Esophagus squamous epithelium (tissue), 5 donors: ENCODE data around the gene NEDD4L. TPM values are rescaled to one million over a fixed set of nuclear protein-coding genes. Genes with fewer than 3 reads are reported as not detected.

Experiments
- DNase-seq: peaks from one replicate; lab custom pipeline; 2025; lab: John Stamatoyannopoulos, UW
- H3K27ac ChIP-seq, 4 donors: fragments of 200-600 bp; sonication (generic); one replicate each; pipeline ENCODE4 v1.5.1; 2016 to 2019; ENCODE audit warnings: mild to moderate bottlenecking in 1 of 4
- H3K27me3 ChIP-seq, 4 donors: fragments of 200-600 bp; sonication (generic); 1 replicate in 3 of 4; 2 replicates in 1 of 4; pipeline versions ENCODE4 v1.5.1 to v1.6.0; 2017 to 2021; ENCODE audit warnings: antibody characterized with exemption in 1 of 4
- H3K36me3 ChIP-seq, 3 donors: fragments of 200-600 bp; sonication (generic); one replicate each; pipeline ENCODE4 v1.5.1; 2016 to 2019
- H3K4me1 ChIP-seq, 3 donors: fragments of 200-600 bp; sonication (generic); one replicate each; pipeline ENCODE4 v1.5.1; 2017 to 2019
- H3K4me3 ChIP-seq, 4 donors: fragments of 200-600 bp; sonication (generic); 1 replicate in 3 of 4; 2 replicates in 1 of 4; pipeline ENCODE4 v1.5.1; 2016 to 2019; ENCODE audit warnings: mild to moderate bottlenecking in 2 of 4, moderate library complexity in 1 of 4
- H3K9me3 ChIP-seq, 3 donors: fragments of 200-600 bp; sonication (generic); one replicate each; pipeline ENCODE4 v1.5.1; 2016 to 2019
- POLR2A ChIP-seq, 4 donors: fragments of 450-650 bp; IDR thresholded peaks; one replicate each; pipeline ENCODE4 v1.6.1; 2017; ENCODE audit warnings: antibody characterized with exemption in 4 of 4, mild to moderate bottlenecking in 4 of 4, moderate library complexity in 3 of 4
- WGBS, 2 donors: methylation state at CpG; one replicate each; pipeline ENCODE4 v1.1.5; 2018; 5-methylcytosine and 5-hydroxymethylcytosine counted together
- intact Hi-C: fragments of 100-400 bp; cut with DNase I; formaldehyde crosslinking; loops from one replicate; pipeline ENCODE4 v1.15.0; 2022
- total RNA-seq, 4 donors: library from RNA; depleted of rRNA; stranded (reverse); fragments of >200 nt; gene quantifications; one replicate each; pipeline ENCODE4 v1.1.0, GENCODE V29; 2016
- TF ChIP-seq, protein P1 (sequence below), 6 experiments: fragments of 450-650 bp in 4 of 6; fragments of 200-600 bp in 2 of 6; sonication (generic) in 2 of 6; IDR thresholded peaks; one replicate each; pipeline ENCODE4 v1.5.1; 2016 to 2019; ENCODE audit warnings: antibody characterized with exemption in 6 of 6, mild to moderate bottlenecking in 4 of 6, moderate library complexity in 4 of 6
- donor health status: DM: yes; HTN: yes; CAD: no.

NEDD4L gene
- total RNA-seq, 4 donors from 2014 or later: 17.0 to 27.6 (median 21.9) TPM

DNA sequence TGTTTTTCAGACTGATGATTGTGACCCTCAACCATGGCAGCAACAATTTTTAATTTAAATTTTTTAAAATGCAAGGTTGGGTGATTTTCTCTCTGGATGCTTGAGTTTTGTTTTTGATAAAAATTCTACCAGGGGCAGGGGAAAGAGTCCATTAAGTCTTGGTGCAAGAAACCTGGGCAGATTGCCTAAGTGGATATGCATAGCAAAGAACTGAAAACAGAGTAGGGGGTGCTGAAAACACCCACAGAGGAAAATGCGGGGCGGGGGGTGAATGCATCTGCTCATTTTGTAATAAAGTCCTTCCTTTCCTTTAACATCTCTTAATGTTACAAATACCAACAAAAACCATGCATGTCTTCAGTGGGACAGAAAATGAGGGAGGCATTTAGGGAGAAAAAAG lies 138.0 kb downstream of the NEDD4L start:
- H3K27me3 ChIP-seq: no peaks in the 10 kb centered on the region
- no peak overlapping the region for H3K4me3 ChIP-seq
- intact Hi-C loops: loop anchor here (10.0 kb wide), 1 partner anchor 143 kb away; no protein-coding TSS in a partner anchor
- peaks cover 5 to 29% (median 5%) of the 10 kb centered on the region in 3 donors for H3K4me1 ChIP-seq
- TF ChIP-seq, protein P1, sequence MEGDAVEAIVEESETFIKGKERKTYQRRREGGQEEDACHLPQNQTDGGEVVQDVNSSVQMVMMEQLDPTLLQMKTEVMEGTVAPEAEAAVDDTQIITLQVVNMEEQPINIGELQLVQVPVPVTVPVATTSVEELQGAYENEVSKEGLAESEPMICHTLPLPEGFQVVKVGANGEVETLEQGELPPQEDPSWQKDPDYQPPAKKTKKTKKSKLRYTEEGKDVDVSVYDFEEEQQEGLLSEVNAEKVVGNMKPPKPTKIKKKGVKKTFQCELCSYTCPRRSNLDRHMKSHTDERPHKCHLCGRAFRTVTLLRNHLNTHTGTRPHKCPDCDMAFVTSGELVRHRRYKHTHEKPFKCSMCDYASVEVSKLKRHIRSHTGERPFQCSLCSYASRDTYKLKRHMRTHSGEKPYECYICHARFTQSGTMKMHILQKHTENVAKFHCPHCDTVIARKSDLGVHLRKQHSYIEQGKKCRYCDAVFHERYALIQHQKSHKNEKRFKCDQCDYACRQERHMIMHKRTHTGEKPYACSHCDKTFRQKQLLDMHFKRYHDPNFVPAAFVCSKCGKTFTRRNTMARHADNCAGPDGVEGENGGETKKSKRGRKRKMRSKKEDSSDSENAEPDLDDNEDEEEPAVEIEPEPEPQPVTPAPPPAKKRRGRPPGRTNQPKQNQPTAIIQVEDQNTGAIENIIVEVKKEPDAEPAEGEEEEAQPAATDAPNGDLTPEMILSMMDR (IDR thresholded peaks at IDR 0.05): no peak
- TF ChIP-seq POLR2A (IDR thresholded peaks at IDR 0.05): no peak
- no peak for DNase-seq
- H3K27ac ChIP-seq: no peak overlapping the region
- 83 to 96% methylated on average over 2 of the region's 2 CpGs for WGBS, 2 donors
- H3K36me3 ChIP-seq: no peaks in the 10 kb centered on the region
- H3K9me3 ChIP-seq: no peaks in the 10 kb centered on the region

DNA sequence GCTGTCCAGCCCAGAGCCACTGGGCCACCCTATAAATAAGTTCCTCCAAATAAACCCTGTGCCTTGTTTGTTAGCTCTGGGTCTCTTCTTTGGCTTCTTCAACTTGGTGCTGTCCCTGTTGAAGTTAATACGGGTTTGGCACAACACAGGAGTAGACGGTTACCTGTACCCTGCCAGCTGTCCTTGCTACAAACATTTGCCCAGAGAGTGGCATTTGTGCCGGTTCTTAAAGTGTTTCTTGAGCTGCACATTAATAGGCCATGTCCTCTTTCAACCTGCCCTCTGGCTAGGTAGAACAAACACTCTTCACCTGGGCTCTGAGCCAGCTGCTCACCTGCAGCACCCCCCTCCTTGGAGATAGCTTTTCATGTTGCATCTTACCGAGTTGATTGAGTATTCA lies 139.2 kb downstream of the NEDD4L start:
- WGBS, 2 donors: 58 to 75% methylated on average over 4 of the region's 4 CpGs
- no peaks in the 10 kb centered on the region for H3K36me3 ChIP-seq
- H3K9me3 ChIP-seq: no peaks in the 10 kb centered on the region
- peaks cover 0 to 19% (median 0%) of the 10 kb centered on the region in 3 donors for H3K4me1 ChIP-seq
- TF ChIP-seq, protein P1 (IDR thresholded peaks at IDR 0.05): no peak
- TF ChIP-seq POLR2A (IDR thresholded peaks at IDR 0.05): no peak
- no peak overlapping the region for H3K27ac ChIP-seq
- H3K27me3 ChIP-seq: no peaks in the 10 kb centered on the region
- no peak for DNase-seq
- no peak overlapping the region for H3K4me3 ChIP-seq
- intact Hi-C loops: loop anchor here (10.0 kb wide), 1 partner anchor 142 kb away; no protein-coding TSS in a partner anchor

DNA sequence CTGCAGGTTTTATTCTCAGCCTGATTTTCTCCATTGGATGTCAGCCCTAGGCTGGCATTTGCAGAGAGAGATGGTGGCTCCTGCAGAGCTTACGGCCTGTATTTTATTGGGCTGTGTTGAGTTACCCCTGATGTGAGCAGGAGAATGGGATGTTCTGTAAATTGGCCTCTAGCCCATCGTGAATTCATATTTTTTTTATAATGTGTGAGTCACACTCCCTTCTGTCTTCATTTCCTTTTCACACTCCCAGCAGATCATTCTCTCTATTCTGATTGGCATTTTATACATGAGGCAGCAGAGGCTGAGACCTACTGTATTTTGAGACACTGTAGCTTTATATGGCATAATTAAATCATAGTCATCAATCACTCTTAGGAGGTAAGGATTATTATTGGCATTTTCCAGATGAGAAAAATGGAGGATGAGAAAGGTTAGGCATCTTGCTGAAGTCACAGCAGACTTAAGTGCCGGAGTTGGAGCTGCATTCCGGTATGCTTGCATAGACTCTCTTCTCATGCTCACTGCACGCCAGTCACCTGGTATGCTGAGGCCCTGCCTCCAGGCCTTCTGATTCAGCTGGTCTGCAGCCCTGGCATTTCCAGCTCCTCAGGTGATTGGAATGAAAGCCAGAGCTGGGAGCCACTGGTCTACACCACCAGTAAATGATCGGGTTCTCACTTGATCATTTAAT lies 142.4 kb downstream of the NEDD4L start:
- Histone ChIP-seq H3K36me3 (no peaks in the 10 kb centered on the region), H3K27me3 (no peaks in the 10 kb centered on the region), H3K9me3 (no peaks in the 10 kb centered on the region), H3K4me3 (no peak overlapping the region), H3K27ac (peak overlapping the region in 1 of 4 donors; percentile 3), H3K4me1 (peaks cover 0 to 19% (median 0%) of the 10 kb centered on the region in 3 donors)
- DNase-seq: no peak
- TF ChIP-seq POLR2A (IDR thresholded peaks at IDR 0.05): no peak
- TF ChIP-seq, protein P1 (IDR thresholded peaks at IDR 0.05): no peak
- WGBS, 2 donors: 53% methylated on average over 6 of the region's 6 CpGs
- intact Hi-C loops: loop anchor here (10.0 kb wide), 1 partner anchor 138 kb away; no protein-coding TSS in a partner anchor

DNA sequence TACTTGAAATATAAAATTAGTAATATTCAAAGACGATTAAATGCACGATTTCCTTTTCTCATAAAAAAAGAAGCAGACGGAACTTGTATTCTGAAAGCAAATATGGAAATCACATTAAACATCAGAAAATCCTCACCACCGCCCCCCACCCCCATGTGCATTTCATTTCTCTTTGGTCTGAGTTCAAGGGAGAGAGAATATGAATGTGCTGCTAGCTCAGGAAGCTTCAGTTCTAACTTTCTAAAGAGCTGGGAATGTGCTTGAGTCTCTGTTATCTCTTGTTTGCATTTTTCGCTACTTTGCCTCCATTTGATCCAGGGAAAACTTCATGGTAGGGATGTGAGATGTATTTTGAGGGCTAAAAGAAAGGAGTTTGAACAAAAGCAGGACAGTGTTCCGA lies 143.6 kb downstream of the NEDD4L start:
- TF ChIP-seq POLR2A (IDR thresholded peaks at IDR 0.05): no peak
- TF ChIP-seq, protein P1 (IDR thresholded peaks at IDR 0.05): no peak
- no peak overlapping the region for H3K4me3 ChIP-seq
- intact Hi-C loops: loop anchor here (10.0 kb wide), 1 partner anchor 137 kb away; no protein-coding TSS in a partner anchor
- no peak overlapping the region for H3K27ac ChIP-seq
- H3K9me3 ChIP-seq: no peaks in the 10 kb centered on the region
- 89 to 94% methylated on average over 6 of the region's 6 CpGs for WGBS, 2 donors
- peaks cover 0 to 19% (median 0%) of the 10 kb centered on the region in 3 donors for H3K4me1 ChIP-seq
- no peak for DNase-seq
- no peaks in the 10 kb centered on the region for H3K36me3 ChIP-seq
- H3K27me3 ChIP-seq: no peaks in the 10 kb centered on the region

DNA sequence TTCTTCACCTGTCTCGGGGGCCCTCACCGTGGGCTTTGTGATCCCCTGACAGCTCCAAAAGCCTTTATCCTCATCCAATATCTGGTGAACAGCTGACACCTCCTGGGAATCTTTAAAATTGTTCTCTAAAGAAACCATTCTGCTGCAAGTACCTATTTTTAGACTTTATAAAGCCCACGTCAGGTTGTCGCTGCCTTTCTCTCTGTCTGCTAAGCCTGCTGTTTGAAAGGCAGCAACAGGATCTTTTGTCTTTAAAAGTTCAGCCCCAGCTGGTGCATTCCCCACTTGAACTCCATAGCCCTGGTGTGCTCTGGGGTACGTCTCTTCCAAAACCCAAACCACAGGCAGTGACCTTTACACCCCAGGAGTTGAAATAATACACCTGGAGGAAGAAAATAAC lies 145.0 kb downstream of the NEDD4L start:
- WGBS, 2 donors: 86 to 92% methylated on average over 4 to 5 of the region's 5 CpGs
- Histone ChIP-seq H3K4me1 (peaks cover 0 to 19% (median 0%) of the 10 kb centered on the region in 3 donors), H3K27ac (no peak overlapping the region), H3K36me3 (no peaks in the 10 kb centered on the region), H3K27me3 (no peaks in the 10 kb centered on the region), H3K9me3 (no peaks in the 10 kb centered on the region), H3K4me3 (no peak overlapping the region)
- TF ChIP-seq POLR2A (IDR thresholded peaks at IDR 0.05): no peak
- TF ChIP-seq, protein P1 (IDR thresholded peaks at IDR 0.05): no peak
- no peak for DNase-seq
- intact Hi-C loops: loop anchor here (10.0 kb wide), 1 partner anchor 136 kb away; no protein-coding TSS in a partner anchor
